GM12878 (cell line): Measurements from ENCODE around the gene TSPO2. TPM values are rescaled to one million over a fixed set of nuclear protein-coding genes. Genes with fewer than 3 reads are reported as not detected.

Source experiments
- FOXM1 ChIP-seq: IDR thresholded peaks from 2 replicates; pipeline ENCODE4 v1.6.1; 2012; ENCODE audit warnings: low read depth, mild to moderate bottlenecking, inconsistent platforms, low read length, moderate library complexity
- HSF1 ChIP-seq: fragments of 150-350 bp; IDR thresholded peaks from 2 replicates; pipeline ENCODE4 v1.6.1; 2014; ENCODE audit warnings: mild to moderate bottlenecking, low read depth, low read length
- IKZF1 ChIP-seq: fragments of 450-650 bp; conservative IDR thresholded peaks from 2 replicates; pipeline ENCODE4 v1.6.1; 2017; ENCODE audit warnings: antibody characterized with exemption, mild to moderate bottlenecking
- LARP7 ChIP-seq: fragments of 450-650 bp; IDR thresholded peaks from 2 replicates; pipeline ENCODE4 v1.6.1; 2017; ENCODE audit warnings: mild to moderate bottlenecking
- MTA3 ChIP-seq: IDR thresholded peaks from 2 replicates; pipeline ENCODE4 v1.6.1; 2012; ENCODE audit warnings: low read length, inconsistent platforms, borderline replicate concordance
- MXI1 ChIP-seq: fragments of 150-350 bp; IDR thresholded peaks from 2 replicates; pipeline ENCODE4 v1.6.1; 2011; ENCODE audit warnings: low read depth, mild to moderate bottlenecking, inconsistent platforms, low read length, improper control_type of control experiment
- PRDM15 ChIP-seq: fragments of 450-650 bp; formaldehyde crosslinking; IDR thresholded peaks from 2 replicates; pipeline ENCODE4 v1.4.0; 2020; ENCODE audit warnings: mild to moderate bottlenecking, moderate library complexity
- RFX5 ChIP-seq: IDR thresholded peaks from 2 replicates; pipeline ENCODE4 v1.6.1; 2011; ENCODE audit warnings: low read depth, low read length, improper control_type of control experiment
- SMARCA5 ChIP-seq: fragments of 450-650 bp; IDR thresholded peaks from 2 replicates; pipeline ENCODE4 v1.6.1; 2017; ENCODE audit warnings: mild to moderate bottlenecking
- TCF12 ChIP-seq: IDR thresholded peaks from 2 replicates; pipeline ENCODE4 v1.6.1; 2011; ENCODE audit warnings: low read depth, mild to moderate bottlenecking, low read length
- YY1 ChIP-seq: IDR thresholded peaks from 2 replicates; pipeline ENCODE4 v1.6.1; 2011; ENCODE audit warnings: low read depth, mild to moderate bottlenecking, low read length
- ZBTB11 ChIP-seq: fragments of 450-650 bp; formaldehyde crosslinking; IDR thresholded peaks from 2 replicates; pipeline ENCODE4 v1.5.0; 2022; ENCODE audit warnings: mild to moderate bottlenecking, missing genetic modification characterization
- polyA plus RNA-seq, 11 experiments: library from polyadenylated mRNA; depleted of rRNA in 4 of 11; unstranded in 6 of 11; stranded (reverse) in 5 of 11; fragments of >200 nt; fragmentation: Nextera tagmentation in 4 of 11; fragmentation: Illumina TruSeq in 1 of 11; extraction: Ambion mirVana in 4 of 11; extraction: Trizol in 1 of 11; gene quantifications; 1 replicate in 1 of 11; 2 replicates in 10 of 11; pipeline versions ENCODE4 v1.2.1 to v1.2.3, GENCODE V29; 2011 to 2016; ENCODE audit warnings: inconsistent platforms in 2 of 11, missing spikeins in 2 of 11, low read depth in 1 of 11
- total RNA-seq, 4 experiments: library from RNA; depleted of rRNA in 3 of 4; stranded (reverse); fragments of >200 nt in 3 of 4; fragmentation: Illumina TruSeq in 1 of 4; extraction: Trizol in 1 of 4; gene quantifications; 2 replicates each; pipeline versions ENCODE4 v1.2.1 to v1.2.3, GENCODE V29; 2013 to 2021
- TF ChIP-seq, protein P1 (sequence below): IDR thresholded peaks from 2 replicates; pipeline ENCODE4 v1.6.1; 2011; ENCODE audit warnings: borderline replicate concordance, low read depth, mild to moderate bottlenecking, moderate library complexity, low read length; ENCODE audit not compliant: insufficient read depth, poor library complexity, severe bottlenecking

TSPO2 gene
- total and polyA plus RNA-seq, 10 of the 15 experiments (the other 5 are each of a cell fraction or from before 2014, with no cell fraction given): not detected

DNA sequence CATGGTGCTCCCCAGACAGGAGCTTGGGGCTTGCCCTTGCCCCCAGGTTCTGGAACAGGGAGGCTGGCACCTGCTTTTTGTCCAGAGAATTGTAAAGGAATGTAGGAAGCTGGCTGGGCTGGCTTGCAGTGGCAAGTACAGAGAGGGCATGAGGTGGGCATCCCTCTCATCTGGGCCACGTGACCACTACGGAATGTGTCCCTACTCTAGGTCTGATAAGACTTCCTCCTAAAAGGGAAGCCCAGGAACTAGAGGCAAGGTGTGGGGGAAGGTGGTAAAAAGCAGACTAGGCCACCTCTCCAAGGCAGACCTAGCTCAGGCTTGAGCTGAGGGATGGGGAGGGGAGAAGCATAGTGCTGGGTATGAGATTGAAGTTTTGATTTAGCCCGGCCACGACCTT is 42.0 kb upstream of the TSPO2 start (continued):
- TF ChIP-seq IKZF1 (no peak), SMARCA5 (no peak), HSF1 (no peak), RFX5 (no peak), TCF12 (no peak), ZBTB11 (CRISPR knock-in tag) (no peak), MXI1 (no peak), YY1 (no peak), PRDM15 (CRISPR knock-in tag) (no peak), LARP7 (no peak), MTA3 (no peak), FOXM1 (no peak)
- TF ChIP-seq, protein P1, sequence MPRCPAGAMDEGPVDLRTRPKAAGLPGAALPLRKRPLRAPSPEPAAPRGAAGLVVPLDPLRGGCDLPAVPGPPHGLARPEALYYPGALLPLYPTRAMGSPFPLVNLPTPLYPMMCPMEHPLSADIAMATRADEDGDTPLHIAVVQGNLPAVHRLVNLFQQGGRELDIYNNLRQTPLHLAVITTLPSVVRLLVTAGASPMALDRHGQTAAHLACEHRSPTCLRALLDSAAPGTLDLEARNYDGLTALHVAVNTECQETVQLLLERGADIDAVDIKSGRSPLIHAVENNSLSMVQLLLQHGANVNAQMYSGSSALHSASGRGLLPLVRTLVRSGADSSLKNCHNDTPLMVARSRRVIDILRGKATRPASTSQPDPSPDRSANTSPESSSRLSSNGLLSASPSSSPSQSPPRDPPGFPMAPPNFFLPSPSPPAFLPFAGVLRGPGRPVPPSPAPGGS: no peak
